Measurements from ENCODE around the gene RCC2.

RCC2 gene

GRCh38 chr1:17372955-17373354 lies 66.5 kb downstream of the RCC2 start:
- no peak for DNase-seq (ENCODE audit: low spot score)

- DNase-seq (ENCODE audit: low spot score): no peak
Observed at GRCh38 chr1:17371896-17372295, 67.6 kb downstream of the RCC2 start, which contains the start of gene PADI6. TSS of gene PADI6 (plus strand) at chr1:17372196. CDS start at chr1:17372246, 50 bp downstream.

GRCh38 chr1:17370618-17371017 lies 68.9 kb downstream of the RCC2 start:
- no peak for DNase-seq (ENCODE audit: low spot score)

- no peak for DNase-seq (ENCODE audit: low spot score)
Observed at GRCh38 chr1:17369466-17369865, 70.0 kb downstream of the RCC2 start.

GRCh38 chr1:17365293-17365692 lies 74.2 kb downstream of the RCC2 start:
- no peak for DNase-seq (ENCODE audit: low spot score)

- no peak for DNase-seq (ENCODE audit: low spot score)
Observed at GRCh38 chr1:17363771-17364170, 75.7 kb downstream of the RCC2 start.

GRCh38 chr1:17363351-17363750 lies 76.1 kb downstream of the RCC2 start:
- DNase-seq (ENCODE audit: low spot score): no peak

- no peak for DNase-seq (ENCODE audit: low spot score)
Observed at GRCh38 chr1:17361687-17362086, 77.8 kb downstream of the RCC2 start.

GRCh38 chr1:17360272-17360956 lies 79.1 kb downstream of the RCC2 start:
- DNase-seq (ENCODE audit: low spot score): no peak

GRCh38 chr1:17359808-17360207 lies 79.7 kb downstream of the RCC2 start:
- DNase-seq (ENCODE audit: low spot score): no peak

- DNase-seq (ENCODE audit: low spot score): no peak
Observed at GRCh38 chr1:17359031-17359430, 80.4 kb downstream of the RCC2 start.

GRCh38 chr1:17358557-17358956 lies 80.9 kb downstream of the RCC2 start:
- DNase-seq (ENCODE audit: low spot score): no peak
